NOMO-1 treated with dmso at 0.1 percent for 144 hours (cell line): Measurements from ENCODE around the gene HSD17B2.

Experiments used
- DNase-seq: peaks from one replicate; lab custom pipeline; 2025; ENCODE audit not compliant: unreplicated experiment; lab: John Stamatoyannopoulos, UW

Gene HSD17B2

GRCh38 chr16:82047374-82047773 is 12.3 kb downstream of the HSD17B2 start:
- DNase-seq = no peak

GRCh38 chr16:82047787-82048186 is 12.7 kb downstream of the HSD17B2 start:
- no peak for DNase-seq

- no peak for DNase-seq
Measured at GRCh38 chr16:82049484-82049883, 14.4 kb downstream of the HSD17B2 start.

- DNase-seq = no peak
Measured at GRCh38 chr16:82050506-82050905, 15.5 kb downstream of the HSD17B2 start.

GRCh38 chr16:82050909-82051357 is 15.9 kb downstream of the HSD17B2 start:
- no peak for DNase-seq

- DNase-seq = no peak
Measured at GRCh38 chr16:82051656-82052055, 16.6 kb downstream of the HSD17B2 start.

DNA sequence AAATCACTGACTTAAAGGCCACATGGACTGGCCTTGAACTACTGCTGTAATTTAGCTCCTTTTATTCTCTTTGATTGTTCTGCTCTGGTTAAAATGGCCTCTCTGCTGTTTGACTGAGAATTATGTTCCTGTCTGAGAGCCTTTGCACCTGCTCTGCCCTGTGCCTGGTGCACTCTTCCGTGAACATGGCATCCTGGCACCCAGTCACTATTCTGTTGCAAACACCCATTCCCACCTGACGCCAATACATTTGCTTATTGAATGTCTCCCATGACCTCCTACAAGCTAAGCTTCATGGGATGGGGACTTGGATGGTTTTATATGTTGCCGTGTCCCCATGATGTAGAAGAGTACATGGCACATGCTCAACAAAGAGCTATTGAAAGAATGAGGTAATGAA is 20.1 kb downstream of the HSD17B2 start:
- DNase-seq = no peak

- no peak for DNase-seq
Measured at GRCh38 chr16:82055728-82056549, 20.9 kb downstream of the HSD17B2 start.

- DNase-seq = no peak
Measured at GRCh38 chr16:82056550-82056896, 21.5 kb downstream of the HSD17B2 start.

DNA sequence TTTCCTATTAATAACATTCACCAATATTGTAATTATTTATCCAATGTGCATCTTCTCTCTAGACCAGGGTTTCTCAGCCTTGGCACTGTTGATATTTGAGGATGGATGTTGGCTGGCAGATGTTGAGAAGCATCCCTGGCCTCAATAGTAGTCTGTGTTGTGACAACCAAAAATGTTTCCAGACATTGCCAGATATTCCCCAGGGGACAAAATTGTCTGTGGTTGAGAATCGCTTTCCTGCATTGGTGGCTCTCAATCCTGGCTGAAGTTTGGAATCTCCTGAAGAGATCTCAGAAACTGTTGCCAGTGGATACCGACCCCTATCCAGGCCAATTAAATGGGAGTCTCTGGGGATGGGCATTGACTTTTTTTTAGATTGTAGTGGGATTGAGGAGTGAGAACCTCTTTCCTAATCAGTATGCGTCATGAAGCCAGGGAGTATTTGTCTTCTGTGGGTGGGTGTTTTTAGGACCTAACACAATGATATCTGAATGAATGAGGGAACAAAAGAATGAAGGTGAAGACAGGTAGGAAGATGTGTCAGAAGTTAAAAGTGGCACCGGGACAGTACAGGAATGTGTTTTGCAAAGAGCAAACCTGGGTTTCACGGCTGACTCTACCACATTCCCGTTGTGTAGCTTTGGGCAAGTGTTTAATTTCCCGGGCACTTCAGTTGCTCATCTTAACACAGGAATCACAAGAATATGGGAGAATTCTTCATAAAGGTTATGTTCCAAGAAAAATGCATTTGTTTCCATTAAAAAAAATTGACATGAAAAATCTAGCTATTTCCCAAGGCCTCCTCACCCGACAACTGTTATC is 24.3 kb downstream of the HSD17B2 start:
- no peak for DNase-seq

- DNase-seq = no peak
Measured at GRCh38 chr16:82059983-82060421, 24.9 kb downstream of the HSD17B2 start.

DNA sequence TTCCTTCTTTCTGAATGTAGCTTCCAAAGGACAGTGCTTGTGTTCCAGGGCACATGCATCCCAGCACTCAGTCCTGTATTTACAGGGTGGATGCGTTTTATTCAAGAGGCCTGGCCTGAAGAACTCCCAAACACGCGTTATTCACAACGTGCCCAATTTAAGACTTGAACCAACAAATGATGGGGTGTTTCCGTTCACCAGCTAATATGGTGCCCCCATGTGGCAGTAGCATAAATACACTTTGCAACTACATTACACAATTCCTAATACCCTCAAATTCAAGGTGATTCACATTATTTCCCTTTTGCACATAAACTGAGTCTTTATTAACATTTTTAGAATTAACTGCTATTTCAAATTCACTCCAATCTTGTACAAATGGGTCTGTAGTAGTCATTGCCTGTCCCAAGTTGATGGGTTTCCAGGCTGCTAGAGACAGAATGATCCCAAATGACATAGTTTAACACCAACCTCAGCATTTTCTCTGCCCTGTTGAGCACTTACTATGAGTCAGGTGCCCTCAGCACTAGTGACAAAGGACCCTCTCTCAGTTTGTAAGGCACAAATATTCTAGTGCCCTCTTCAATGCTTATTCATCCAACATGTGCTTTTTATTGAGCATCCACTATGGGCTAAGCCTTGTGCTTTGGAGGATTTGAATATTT is 26.9 kb downstream of the HSD17B2 start:
- no peak for DNase-seq

GRCh38 chr16:82062645-82063058 is 27.6 kb downstream of the HSD17B2 start:
- no peak for DNase-seq

DNA sequence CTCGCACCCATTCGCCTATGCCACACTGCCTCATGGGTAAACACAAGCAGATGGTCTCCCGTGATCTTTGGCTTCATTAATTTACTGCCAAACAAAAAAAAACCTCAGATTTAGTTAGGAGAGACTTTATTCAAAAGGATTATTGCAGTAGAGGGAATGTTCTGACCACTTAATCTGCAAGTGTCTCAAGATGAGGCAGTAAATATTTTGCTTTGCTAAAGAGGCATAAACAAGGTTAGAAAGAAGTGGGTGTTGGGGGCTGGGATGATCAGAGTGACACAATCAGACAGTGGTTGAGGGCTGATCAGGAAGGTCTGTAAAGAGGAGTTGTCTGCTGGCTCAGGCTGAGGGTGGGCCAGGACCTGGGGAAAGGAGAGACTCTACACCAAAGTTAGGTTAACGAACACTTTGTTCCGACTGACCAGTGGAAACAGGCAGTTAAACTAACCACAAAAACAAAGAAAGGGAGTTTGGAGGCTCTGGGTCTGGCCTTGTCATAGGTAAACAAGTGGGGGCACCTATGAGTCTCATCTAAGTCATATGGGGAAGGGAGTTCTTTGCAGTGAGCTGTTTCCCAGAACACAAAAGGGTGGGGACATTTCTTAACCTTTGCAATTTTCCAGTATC is 28.5 kb downstream of the HSD17B2 start:
- DNase-seq = no peak

DNA sequence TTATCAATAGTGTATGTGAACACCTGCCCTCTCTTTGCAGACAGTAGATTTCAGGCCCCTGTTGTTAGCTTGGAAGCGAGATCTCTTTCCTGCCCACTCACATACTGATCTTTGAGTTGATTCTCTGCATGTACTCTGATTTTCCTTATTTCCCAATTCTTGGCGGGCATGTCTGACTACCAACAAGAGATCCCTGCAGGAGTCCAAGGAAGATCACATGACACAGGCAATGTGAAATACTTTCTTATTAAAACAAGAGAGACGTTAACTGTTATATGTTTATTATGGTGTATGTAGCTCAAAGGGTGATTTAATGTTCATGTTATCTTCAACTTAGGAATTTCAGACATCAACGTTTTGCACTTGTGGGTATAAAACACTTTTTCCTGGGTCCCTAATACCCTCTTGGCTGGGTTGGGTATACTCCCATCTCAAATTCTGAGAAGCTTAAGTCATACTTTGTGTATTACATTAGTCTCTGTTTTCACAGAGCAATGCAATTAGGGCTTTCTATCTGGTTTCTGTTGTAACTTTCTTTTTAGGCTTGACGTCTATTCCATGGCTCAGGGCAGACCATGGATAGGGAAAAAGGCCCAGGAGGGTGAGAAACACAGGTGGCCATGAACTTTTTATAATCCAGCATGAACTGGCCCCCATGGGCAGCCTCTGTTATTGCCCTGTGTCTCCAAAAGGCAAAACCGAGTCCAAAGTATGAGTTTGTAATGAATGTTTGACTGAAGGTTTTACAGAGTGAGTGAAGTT is 32.2 kb downstream of the HSD17B2 start:
- no peak for DNase-seq

GRCh38 chr16:82067804-82068325 is 32.8 kb downstream of the HSD17B2 start:
- DNase-seq = no peak

GRCh38 chr16:82070656-82071369 is 35.8 kb downstream of the HSD17B2 start:
- DNase-seq = no peak

- no peak for DNase-seq
Measured at GRCh38 chr16:82071421-82071820, 36.4 kb downstream of the HSD17B2 start.

DNA sequence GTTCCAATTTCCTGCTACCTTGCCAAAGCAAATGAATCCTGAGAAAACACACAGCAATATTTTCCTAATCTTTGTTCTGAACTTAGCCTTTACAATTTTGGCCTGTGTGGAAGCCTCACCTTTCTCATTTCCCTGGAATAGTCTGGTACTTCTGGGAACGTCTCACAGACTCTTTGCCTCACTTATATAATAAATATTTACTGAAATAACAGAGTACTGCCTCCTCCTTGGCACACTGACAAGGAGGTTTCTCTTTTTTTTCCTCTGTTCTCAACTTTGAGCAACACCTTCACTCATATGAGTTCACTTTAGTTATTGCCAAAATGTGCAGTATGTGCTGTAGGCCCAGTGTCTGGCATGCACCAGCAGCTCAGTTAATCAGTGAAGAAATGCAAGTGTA is 37.3 kb downstream of the HSD17B2 start:
- no peak for DNase-seq
